Cardiac fibroblast (primary cell): Measurements from ENCODE around the gene NEK11.

ENCODE experiments used
- DNase-seq, 2 donors: peaks; one replicate each; pipeline versions ENCODE4 v3.0.0 to v3.0.0-alpha.2; 2010; ENCODE audit warnings: low read depth in 2 of 2
- H3K4me3 ChIP-seq, 2 donors: replicated peaks in 1 of 2; 1 replicate in 1 of 2; 2 replicates in 1 of 2; pipeline ENCODE4 v1.5.1; 2011; ENCODE audit warnings: low read depth in 2 of 2, low read length in 2 of 2, mild to moderate bottlenecking in 2 of 2, moderate library complexity in 1 of 2
- CTCF ChIP-seq: IDR thresholded peaks from one replicate; pipeline ENCODE4 v1.5.1; 2011; ENCODE audit warnings: low read depth, mild to moderate bottlenecking, low read length, inconsistent platforms

The NEK11 gene

DNA sequence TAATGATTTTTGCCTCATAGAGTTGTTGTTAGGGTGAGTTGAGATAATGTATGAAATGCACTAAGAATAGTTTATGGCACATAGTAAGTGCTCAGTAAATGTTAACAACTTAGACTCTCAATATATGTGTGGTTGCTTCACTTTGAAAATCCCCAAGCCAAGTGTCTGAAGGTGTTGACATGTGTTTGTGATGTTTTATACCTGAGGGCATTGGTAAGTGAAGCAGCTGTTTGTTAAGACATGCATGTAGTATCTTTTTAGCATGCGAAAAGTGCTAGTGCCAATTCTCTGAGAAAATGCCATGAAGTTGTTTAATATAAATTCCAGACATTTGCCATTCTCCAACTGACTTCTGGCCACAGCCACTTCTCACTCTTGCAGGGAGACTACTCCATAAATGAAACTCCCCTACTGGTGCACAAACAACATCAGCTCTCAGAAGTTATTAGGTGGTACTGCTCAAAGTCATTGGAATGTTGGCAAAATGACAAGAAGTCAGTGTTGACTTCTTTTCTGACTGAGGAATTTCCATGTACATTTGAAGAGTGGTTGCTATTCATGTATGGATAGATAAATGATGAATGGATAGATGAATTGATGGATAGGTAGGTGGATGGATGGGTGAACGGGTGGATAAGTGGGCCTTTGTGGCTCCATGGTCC, 251.3 kb downstream of the NEK11 start:
- TF ChIP-seq CTCF, result no peak
- peak; percentile 36 to 49 for DNase-seq
- no peak overlapping the region for H3K4me3 ChIP-seq

- no peak for TF ChIP-seq CTCF
- H3K4me3 ChIP-seq, result no peak overlapping the region
- no peak for DNase-seq
Observed at GRCh38 chr3:131279577-131279976, 252.9 kb downstream of the NEK11 start.

GRCh38 chr3:131282379-131282778, 255.7 kb downstream of the NEK11 start:
- H3K4me3 ChIP-seq, result no peak overlapping the region
- no peak for TF ChIP-seq CTCF
- DNase-seq, result no peak

DNA sequence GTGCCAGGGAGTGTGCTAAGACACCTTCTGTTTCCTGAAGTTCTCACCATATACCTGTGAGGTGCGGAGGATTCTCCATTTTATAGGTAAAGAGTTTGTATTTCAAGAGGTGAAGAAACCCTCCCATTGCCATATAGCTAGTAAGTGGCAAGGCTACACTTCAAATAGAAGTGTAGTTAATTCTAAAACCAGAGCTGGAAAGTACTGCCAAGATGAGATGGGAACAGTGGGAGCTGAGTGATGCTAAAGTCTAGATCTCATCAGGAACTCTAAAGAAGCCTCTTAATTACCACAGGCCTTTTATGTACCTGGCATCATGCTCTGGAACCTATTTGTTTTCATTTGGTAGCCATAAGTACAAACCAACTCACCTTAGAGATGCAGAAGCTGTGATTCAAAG, 256.3 kb downstream of the NEK11 start:
- DNase-seq, result no peak
- TF ChIP-seq CTCF, result no peak
- H3K4me3 ChIP-seq, result no peak overlapping the region

- no peak for TF ChIP-seq CTCF
- no peak overlapping the region for H3K4me3 ChIP-seq
- DNase-seq, result no peak
Observed at GRCh38 chr3:131283862-131284261, 257.2 kb downstream of the NEK11 start.

DNA sequence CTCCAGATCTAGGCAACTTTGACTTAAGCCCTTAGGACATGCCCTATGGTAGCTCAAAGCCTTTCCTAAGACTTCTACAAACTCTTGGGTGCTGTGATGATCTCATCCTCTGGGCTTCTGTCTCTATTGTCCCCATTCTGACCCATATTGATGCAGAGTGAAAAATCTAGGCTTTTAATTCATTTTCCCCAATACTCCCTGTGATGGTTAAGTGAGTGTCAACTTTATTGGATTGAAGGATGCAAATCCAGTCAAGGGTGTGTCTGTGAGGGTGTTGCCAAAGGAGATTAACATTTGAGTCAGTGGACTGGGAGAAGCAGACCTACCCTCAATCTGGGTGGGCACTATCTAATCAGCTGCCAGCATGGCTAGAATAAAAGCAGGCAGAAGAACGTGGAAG, 257.6 kb downstream of the NEK11 start:
- H3K4me3 ChIP-seq, result no peak overlapping the region
- no peak for DNase-seq
- TF ChIP-seq CTCF, result no peak

DNA sequence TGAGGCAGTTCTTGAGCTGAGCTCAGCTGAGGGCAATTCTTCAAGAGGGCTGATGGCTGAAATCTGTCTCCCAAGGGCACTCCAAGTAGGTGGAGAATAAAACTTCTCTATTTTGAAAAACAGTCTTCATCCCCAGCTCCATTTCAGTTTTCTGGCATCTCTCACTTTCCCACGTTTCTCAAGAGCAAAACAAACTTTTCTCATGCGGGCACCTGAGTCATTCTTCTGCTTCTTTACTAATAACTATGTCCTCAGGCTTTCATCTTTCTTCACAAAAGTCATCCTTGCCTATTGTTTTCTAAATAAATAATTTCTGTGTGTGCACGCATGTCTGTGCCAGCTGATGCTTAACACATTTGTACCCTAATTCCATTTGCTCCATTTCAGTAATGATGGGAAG, 258.8 kb downstream of the NEK11 start:
- no peak for TF ChIP-seq CTCF
- no peak overlapping the region for H3K4me3 ChIP-seq
- DNase-seq, result no peak
